Suppressor macrophage treated with lipopolysaccharide for 1 hour (primary cell): ENCODE results near the gene CCIN.

Experiments used
- DNase-seq, 3 donors: peaks; one replicate each; pipeline ENCODE4 v3.0.0-alpha.2; 2020 to 2022

CCIN gene

GRCh38 chr9:36192196-36192595, 23.0 kb downstream of the CCIN start:
- DNase-seq = no peak

GRCh38 chr9:36193023-36193422, 23.8 kb downstream of the CCIN start:
- DNase-seq = peak; percentile 61 to 85 (median 77)

GRCh38 chr9:36194326-36195000, 25.3 kb downstream of the CCIN start:
- DNase-seq = no peak

- DNase-seq = no peak
Measured at GRCh38 chr9:36204906-36205547, 35.8 kb downstream of the CCIN start.

- peak in 2 of 3 donors; percentile 31 to 34 for DNase-seq
Measured at GRCh38 chr9:36207016-36207415, 37.8 kb downstream of the CCIN start.

GRCh38 chr9:36207546-36208012, 38.4 kb downstream of the CCIN start:
- peak in 2 of 3 donors; percentile 38 to 47 for DNase-seq

- DNase-seq = no peak
Measured at GRCh38 chr9:36208521-36209253, 39.5 kb downstream of the CCIN start.

- DNase-seq = no peak
Measured at GRCh38 chr9:36210722-36211121, 41.5 kb downstream of the CCIN start.

GRCh38 chr9:36211510-36211909, 42.3 kb downstream of the CCIN start:
- DNase-seq = no peak

GRCh38 chr9:36213387-36213786, 44.2 kb downstream of the CCIN start:
- DNase-seq = no peak

GRCh38 chr9:36213989-36214388, 44.8 kb downstream of the CCIN start:
- no peak for DNase-seq

- DNase-seq = no peak
Measured at GRCh38 chr9:36214571-36214970, 45.4 kb downstream of the CCIN start.

- DNase-seq = no peak
Measured at GRCh38 chr9:36217256-36217968, 48.2 kb downstream of the CCIN start.

- DNase-seq = no peak
Measured at GRCh38 chr9:36218011-36218410, 48.8 kb downstream of the CCIN start.

GRCh38 chr9:36218411-36218901, 49.3 kb downstream of the CCIN start:
- DNase-seq = no peak
